K562 (cell line): ENCODE data around the gene ARHGEF6. TPM values are rescaled to one million over a fixed set of nuclear protein-coding genes. Genes with fewer than 3 reads are reported as not detected.

Experiments used
- ATF1 ChIP-seq, 2 experiments: fragments of 450-650 bp in 1 of 2; IDR thresholded peaks; 2 replicates each; pipeline ENCODE4 v1.6.1; 2016; ENCODE audit warnings: missing compliant biosample characterization in 1 of 2, missing genetic modification characterization in 1 of 2
- BRCA1 ChIP-seq, 2 experiments: fragments of 450-650 bp in 1 of 2; sonication (generic) in 1 of 2; formaldehyde crosslinking in 1 of 2; IDR thresholded peaks; 2 replicates each; pipeline versions ENCODE4 v1.5.0 to v1.6.1; 2017 to 2020; ENCODE audit warnings: mild to moderate bottlenecking in 1 of 2, missing genetic modification reagents in 1 of 2
- CHD4 ChIP-seq: fragments of 200-600 bp; sonication (generic); IDR thresholded peaks from 3 replicates; pipeline ENCODE4 v1.6.1; 2012; ENCODE audit warnings: low read depth, mild to moderate bottlenecking, mixed read lengths, low read length, inconsistent platforms; ENCODE audit not compliant: insufficient read depth, insufficient replicate concordance, poor library complexity, severe bottlenecking
- CLOCK ChIP-seq: fragments of 250-450 bp; sonication (Bioruptor Pico); IDR thresholded peaks from 2 replicates; pipeline ENCODE4 v1.4.0; 2020; ENCODE audit warnings: mild to moderate bottlenecking, moderate library complexity, borderline replicate concordance
- ELK3 ChIP-seq: fragments of 450-650 bp; formaldehyde crosslinking; IDR thresholded peaks from 2 replicates; pipeline ENCODE4 v1.4.0; 2020; ENCODE audit warnings: mild to moderate bottlenecking
- GMEB1 ChIP-seq: fragments of 250-450 bp; sonication (Bioruptor Pico); IDR thresholded peaks from 2 replicates; pipeline ENCODE4 v1.4.0; 2020; ENCODE audit warnings: mild to moderate bottlenecking
- KLF16 ChIP-seq: IDR thresholded peaks from 2 replicates; pipeline ENCODE4 v1.6.1; 2016; ENCODE audit warnings: antibody characterized with exemption
- NRF1 ChIP-seq, 2 experiments: fragments of 450-650 bp; IDR thresholded peaks in 1 of 2; conservative IDR thresholded peaks in 1 of 2; 2 replicates each; pipeline ENCODE4 v1.6.1; 2014; ENCODE audit warnings: mild to moderate bottlenecking in 2 of 2
- PBX2 ChIP-seq, 2 experiments: IDR thresholded peaks in 1 of 2; conservative IDR thresholded peaks in 1 of 2; 2 replicates each; pipeline ENCODE4 v1.6.1; 2016; ENCODE audit warnings: low read depth in 2 of 2, mild to moderate bottlenecking in 1 of 2, missing compliant biosample characterization in 1 of 2, missing genetic modification characterization in 1 of 2, moderate library complexity in 1 of 2
- RBM39 ChIP-seq: fragments of 200-400 bp; formaldehyde crosslinking; optimal IDR thresholded peaks from 2 replicates; pipeline ENCODE3; 2018; ENCODE audit warnings: low read depth, low read length
- ZFP30 ChIP-seq: fragments of 250-450 bp; sonication (Bioruptor Pico); IDR thresholded peaks from 2 replicates; pipeline ENCODE4 v1.8.0; 2022; ENCODE audit warnings: moderate library complexity, mild to moderate bottlenecking, inconsistent platforms, borderline replicate concordance
- ZNF324 ChIP-seq: fragments of 250-450 bp; sonication (Bioruptor Pico); IDR thresholded peaks from 2 replicates; pipeline ENCODE4 v1.4.0; 2020; ENCODE audit warnings: mild to moderate bottlenecking
- polyA plus RNA-seq, 8 experiments: library from polyadenylated mRNA; depleted of rRNA in 4 of 8; stranded (reverse) in 5 of 8; unstranded in 3 of 8; fragments of >200 nt; fragmentation: Nextera tagmentation in 2 of 8; fragmentation: Illumina TruSeq in 1 of 8; extraction: Ambion mirVana in 2 of 8; extraction: Trizol in 1 of 8; gene quantifications; 2 replicates each; pipeline versions ENCODE4 v1.2.1 to v1.2.3, GENCODE V29; 2011 to 2014; ENCODE audit warnings: inconsistent platforms in 1 of 8, missing spikeins in 1 of 8
- total RNA-seq, 7 experiments: library from RNA; depleted of rRNA in 6 of 7; stranded (reverse); fragments of >200 nt in 6 of 7; fragmentation: Illumina TruSeq in 2 of 7; extraction: Trizol in 2 of 7; gene quantifications; 2 replicates each; pipeline versions ENCODE4 v1.2.1 to v1.2.3, GENCODE V29; 2011 to 2021; ENCODE audit warnings: low replicate concordance in 1 of 7
- TF ChIP-seq, protein P1 (sequence below): sonication (generic); formaldehyde crosslinking; IDR thresholded peaks from 2 replicates; pipeline ENCODE4 v1.8.1; 2023; ENCODE audit warnings: mild to moderate bottlenecking, missing genetic modification reagents

ARHGEF6 gene
- total and polyA plus RNA-seq, 9 of the 15 experiments (the other 6 are each of a cell fraction or from before 2014, with no cell fraction given): 2.9 to 22.1 (median 13.3) TPM

GRCh38 chrX:136623396-136623795, 157.3 kb downstream of the ARHGEF6 start (continued):
- no peak for TF ChIP-seq ZNF324
- TF ChIP-seq CLOCK: no peak
- no peak for TF ChIP-seq BRCA1 (IDR thresholded peaks at IDR 0.05)
- TF ChIP-seq BRCA1 (CRISPR knock-in tag; IDR thresholded peaks at IDR 0.05): no peak
- no peak for TF ChIP-seq KLF16
- TF ChIP-seq ZFP30: no peak
- TF ChIP-seq, protein P1, sequence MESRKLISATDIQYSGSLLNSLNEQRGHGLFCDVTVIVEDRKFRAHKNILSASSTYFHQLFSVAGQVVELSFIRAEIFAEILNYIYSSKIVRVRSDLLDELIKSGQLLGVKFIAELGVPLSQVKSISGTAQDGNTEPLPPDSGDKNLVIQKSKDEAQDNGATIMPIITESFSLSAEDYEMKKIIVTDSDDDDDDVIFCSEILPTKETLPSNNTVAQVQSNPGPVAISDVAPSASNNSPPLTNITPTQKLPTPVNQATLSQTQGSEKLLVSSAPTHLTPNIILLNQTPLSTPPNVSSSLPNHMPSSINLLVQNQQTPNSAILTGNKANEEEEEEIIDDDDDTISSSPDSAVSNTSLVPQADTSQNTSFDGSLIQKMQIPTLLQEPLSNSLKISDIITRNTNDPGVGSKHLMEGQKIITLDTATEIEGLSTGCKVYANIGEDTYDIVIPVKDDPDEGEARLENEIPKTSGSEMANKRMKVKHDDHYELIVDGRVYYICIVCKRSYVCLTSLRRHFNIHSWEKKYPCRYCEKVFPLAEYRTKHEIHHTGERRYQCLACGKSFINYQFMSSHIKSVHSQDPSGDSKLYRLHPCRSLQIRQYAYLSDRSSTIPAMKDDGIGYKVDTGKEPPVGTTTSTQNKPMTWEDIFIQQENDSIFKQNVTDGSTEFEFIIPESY: no peak
- TF ChIP-seq ELK3: no peak
- no peak for TF ChIP-seq NRF1 (conservative IDR thresholded peaks at IDR 0.05 in 1 of 2, IDR thresholded peaks at IDR 0.05 in 1 of 2)
- TF ChIP-seq GMEB1: no peak
- no peak for TF ChIP-seq CHD4
- no peak for TF ChIP-seq RBM39
- TF ChIP-seq ATF1 (CRISPR knock-in tag; IDR thresholded peaks at IDR 0.05): no peak
- TF ChIP-seq ATF1 (tag; IDR thresholded peaks at IDR 0.05): no peak
- no peak for TF ChIP-seq PBX2 (CRISPR knock-in tag; IDR thresholded peaks at IDR 0.05; ENCODE audit: low read depth)
- TF ChIP-seq PBX2 (tag; conservative IDR thresholded peaks at IDR 0.05; ENCODE audit: low read depth): no peak
